Osteocyte (in vitro differentiated cells): Measurements from ENCODE around the gene TTC34. TPM values are rescaled to one million over a fixed set of nuclear protein-coding genes. Genes with fewer than 3 reads are reported as not detected.

ENCODE experiments used
- DNase-seq: peaks from one replicate; pipeline ENCODE4 v3.0.0; 2021; ENCODE audit warnings: mixed read lengths; ENCODE audit not compliant: unreplicated experiment; ENCODE audit errors: extremely low spot score
- H3K27ac Mint-ChIP-seq: one replicate; pipeline ENCODE4 v1.8.0; 2021; ENCODE audit warnings: mild to moderate bottlenecking, mixed read lengths; ENCODE audit not compliant: unreplicated experiment
- H3K27me3 Mint-ChIP-seq: one replicate; pipeline ENCODE4 v1.8.0; 2021; ENCODE audit warnings: mixed read lengths; ENCODE audit not compliant: unreplicated experiment
- H3K36me3 Mint-ChIP-seq: one replicate; pipeline ENCODE4 v1.8.0; 2021; ENCODE audit warnings: mixed read lengths; ENCODE audit not compliant: unreplicated experiment
- H3K4me1 Mint-ChIP-seq: one replicate; pipeline ENCODE4 v1.8.0; 2021; ENCODE audit warnings: mixed read lengths; ENCODE audit not compliant: unreplicated experiment
- H3K4me3 Mint-ChIP-seq: one replicate; pipeline ENCODE4 v1.8.0; 2021; ENCODE audit warnings: mild to moderate bottlenecking, moderate library complexity, mixed read lengths; ENCODE audit not compliant: unreplicated experiment
- H3K9me3 Mint-ChIP-seq: one replicate; pipeline ENCODE4 v1.8.0; 2021; ENCODE audit warnings: mixed read lengths; ENCODE audit not compliant: unreplicated experiment
- total RNA-seq: library from RNA; stranded (reverse); gene quantifications from 2 replicates; pipeline ENCODE4 v1.2.1, GENCODE V29; 2021
- TF ChIP-seq, protein P1 (sequence below): fragments of 200-600 bp; sonication (generic); IDR thresholded peaks from 2 replicates; pipeline ENCODE4 v1.5.0; 2021; ENCODE audit warnings: antibody characterized with exemption, mild to moderate bottlenecking, moderate library complexity

The TTC34 gene
- total RNA-seq, 1 donor from 2014 or later: 1.7 TPM

DNA sequence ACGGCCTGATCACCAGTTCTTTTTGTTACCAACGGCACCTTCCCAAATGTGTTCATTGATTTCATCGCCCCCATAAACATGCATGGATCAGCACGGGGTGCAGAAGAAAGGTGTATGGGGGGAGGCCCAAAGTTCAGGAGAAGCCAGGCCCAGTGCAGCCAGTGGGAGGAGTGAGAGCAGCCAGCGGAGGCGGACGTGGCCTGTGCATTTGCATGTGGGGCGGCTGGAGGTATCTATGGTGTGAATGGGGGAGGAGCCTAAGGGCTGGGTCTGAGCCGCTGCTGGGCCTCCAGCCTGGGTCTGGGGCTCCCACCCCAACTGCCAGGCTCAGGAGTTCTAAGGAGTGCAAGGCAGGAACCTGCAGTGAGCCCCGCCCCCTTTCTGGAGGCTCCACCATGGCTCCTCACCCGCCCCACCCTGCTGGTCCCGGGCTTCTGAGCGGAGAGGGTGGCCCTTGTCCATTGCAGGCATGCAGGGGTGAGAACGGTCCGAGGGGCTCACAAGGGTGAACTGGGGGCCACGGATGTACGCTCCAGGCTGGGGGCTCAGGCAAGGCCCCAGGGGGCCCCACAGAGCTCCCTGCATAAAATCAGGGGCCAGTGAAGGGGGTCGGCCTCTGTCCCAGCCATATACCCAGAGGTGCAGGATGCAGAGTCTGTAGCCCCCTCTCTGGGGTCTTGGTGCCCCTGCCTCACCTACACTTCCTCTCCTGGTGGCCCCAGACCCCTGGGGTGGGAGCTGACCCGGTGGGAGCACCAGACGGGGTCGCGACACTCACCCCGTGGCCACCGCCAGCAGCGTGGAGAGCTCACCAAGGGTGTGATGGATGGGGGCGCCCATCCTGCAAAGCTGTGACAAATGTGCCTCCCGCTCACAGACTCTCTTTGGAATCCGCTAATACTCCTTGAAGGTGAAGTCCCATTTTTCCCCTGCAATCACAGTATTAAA is 31.3 kb upstream of the TTC34 start:
- peaks cover 2% of the 10 kb centered on the region for H3K36me3 Mint-ChIP-seq
- H3K27me3 Mint-ChIP-seq: no peaks in the 10 kb centered on the region
- H3K27ac Mint-ChIP-seq: no peak overlapping the region
- TF ChIP-seq, protein P1, sequence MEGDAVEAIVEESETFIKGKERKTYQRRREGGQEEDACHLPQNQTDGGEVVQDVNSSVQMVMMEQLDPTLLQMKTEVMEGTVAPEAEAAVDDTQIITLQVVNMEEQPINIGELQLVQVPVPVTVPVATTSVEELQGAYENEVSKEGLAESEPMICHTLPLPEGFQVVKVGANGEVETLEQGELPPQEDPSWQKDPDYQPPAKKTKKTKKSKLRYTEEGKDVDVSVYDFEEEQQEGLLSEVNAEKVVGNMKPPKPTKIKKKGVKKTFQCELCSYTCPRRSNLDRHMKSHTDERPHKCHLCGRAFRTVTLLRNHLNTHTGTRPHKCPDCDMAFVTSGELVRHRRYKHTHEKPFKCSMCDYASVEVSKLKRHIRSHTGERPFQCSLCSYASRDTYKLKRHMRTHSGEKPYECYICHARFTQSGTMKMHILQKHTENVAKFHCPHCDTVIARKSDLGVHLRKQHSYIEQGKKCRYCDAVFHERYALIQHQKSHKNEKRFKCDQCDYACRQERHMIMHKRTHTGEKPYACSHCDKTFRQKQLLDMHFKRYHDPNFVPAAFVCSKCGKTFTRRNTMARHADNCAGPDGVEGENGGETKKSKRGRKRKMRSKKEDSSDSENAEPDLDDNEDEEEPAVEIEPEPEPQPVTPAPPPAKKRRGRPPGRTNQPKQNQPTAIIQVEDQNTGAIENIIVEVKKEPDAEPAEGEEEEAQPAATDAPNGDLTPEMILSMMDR: no peak
- H3K9me3 Mint-ChIP-seq: peaks cover 7% of the 10 kb centered on the region
- no peaks in the 10 kb centered on the region for H3K4me1 Mint-ChIP-seq
- no peak overlapping the region for H3K4me3 Mint-ChIP-seq
- DNase-seq: no peak

DNA sequence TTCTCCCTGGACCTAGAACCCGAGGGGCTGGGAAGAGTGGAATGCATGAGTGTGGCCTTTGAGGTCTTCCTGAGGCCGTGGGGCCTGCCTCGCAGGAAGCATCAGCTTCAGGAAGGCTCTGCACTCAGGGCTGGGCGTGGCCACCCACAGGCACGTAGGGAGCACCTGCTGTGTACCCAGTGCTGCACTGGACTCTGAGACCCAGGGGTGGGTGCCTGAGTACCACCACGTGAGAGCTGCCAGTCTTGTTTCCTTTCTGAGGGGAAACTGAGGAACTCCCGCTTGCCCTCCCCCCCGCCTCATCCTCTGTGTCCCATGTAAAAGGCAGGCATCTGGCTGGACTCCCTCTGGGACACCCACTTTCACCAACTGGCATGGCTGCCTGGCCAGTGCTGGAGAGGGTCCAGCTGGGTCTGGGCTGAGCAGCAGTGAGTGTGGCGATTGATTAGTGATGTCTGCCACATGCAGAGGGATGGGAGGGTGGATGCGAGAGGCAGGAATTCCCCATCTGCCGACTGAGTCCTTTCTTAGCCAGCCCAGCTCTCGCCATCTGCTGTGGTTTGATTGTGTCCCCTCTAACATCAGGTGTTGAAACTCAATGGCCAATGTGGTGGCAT is 30.2 kb upstream of the TTC34 start:
- TF ChIP-seq, protein P1: no peak
- Mint-ChIP-seq H3K27ac (no peak overlapping the region), H3K27me3 (no peaks in the 10 kb centered on the region), H3K36me3 (peaks cover 2% of the 10 kb centered on the region), H3K9me3 (peaks cover 9% of the 10 kb centered on the region), H3K4me3 (no peak overlapping the region), H3K4me1 (no peaks in the 10 kb centered on the region)
- no peak for DNase-seq

DNA sequence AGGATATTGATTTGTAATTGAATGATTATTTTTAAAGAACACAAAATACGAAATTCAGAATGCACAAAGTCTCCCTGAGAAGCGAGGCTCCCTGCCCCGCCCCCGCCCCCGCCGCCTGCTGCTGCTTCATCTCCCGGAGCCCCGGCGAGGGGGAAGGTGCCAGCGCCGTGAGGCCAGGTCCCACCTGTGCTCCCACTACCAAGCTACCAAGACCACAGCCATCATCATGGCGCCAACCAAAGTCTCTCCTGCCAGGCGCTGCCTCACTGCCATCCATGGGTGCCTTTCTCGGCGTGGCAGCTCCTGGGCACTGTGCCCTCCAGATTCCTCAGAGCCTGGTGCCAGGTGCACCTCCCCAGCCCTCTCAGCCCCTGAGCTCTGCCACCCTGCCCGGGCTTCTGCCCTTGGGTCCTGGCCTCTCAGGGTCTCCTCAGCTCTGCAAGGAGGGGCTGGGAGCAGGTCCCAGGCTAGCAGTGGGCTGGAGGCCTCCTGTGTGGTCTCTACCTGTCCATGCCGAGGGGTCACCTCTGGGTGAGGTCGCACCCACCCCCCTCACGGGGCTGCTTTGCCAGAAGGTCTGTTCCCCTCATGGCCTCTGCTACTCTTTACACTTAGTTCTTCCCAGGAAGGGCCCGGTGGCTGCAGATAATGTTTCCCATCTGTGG is 29.4 kb upstream of the TTC34 start:
- peaks cover 2% of the 10 kb centered on the region for H3K36me3 Mint-ChIP-seq
- no peak overlapping the region for H3K4me3 Mint-ChIP-seq
- H3K4me1 Mint-ChIP-seq: no peaks in the 10 kb centered on the region
- no peak overlapping the region for H3K27ac Mint-ChIP-seq
- peaks cover 9% of the 10 kb centered on the region for H3K9me3 Mint-ChIP-seq
- H3K27me3 Mint-ChIP-seq: no peaks in the 10 kb centered on the region
- no peak for DNase-seq
- TF ChIP-seq, protein P1: no peak

DNA sequence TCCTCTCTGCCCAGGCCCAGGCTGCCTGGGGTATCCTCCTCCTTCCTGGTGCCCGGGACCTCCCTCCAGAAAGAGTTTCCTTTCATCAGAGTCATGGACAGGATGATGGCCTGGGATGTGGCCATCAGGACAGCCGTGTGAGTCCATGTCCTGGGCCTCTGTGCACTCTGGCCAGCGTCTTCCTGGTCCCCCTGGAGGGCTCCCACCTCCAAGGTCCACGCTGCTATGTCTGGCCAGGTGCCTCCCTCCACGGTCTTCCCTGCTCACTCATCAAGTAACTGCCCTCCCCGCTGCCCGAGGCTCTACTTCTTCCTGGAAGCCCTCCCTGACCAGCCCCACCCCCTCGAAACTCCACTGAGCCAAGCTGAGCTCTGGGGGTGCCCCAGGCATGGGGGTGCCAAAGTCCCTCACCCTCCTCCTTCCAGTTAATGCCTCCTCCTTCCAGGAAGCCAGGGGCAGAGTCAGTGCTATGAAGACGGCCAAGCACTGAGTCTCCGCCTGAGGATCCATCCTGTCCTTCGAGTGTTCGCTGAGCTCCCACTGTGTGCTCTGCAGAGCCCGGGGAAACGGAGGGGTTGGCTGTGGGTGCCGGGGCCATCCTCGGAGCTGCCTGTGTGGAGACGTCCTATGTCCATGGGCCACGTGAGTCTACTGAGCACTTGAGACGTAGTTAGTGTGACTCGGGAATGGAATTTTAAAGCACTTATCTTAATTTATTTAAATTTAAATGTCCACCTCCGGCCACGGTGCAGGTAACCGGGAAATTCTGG is 28.5 kb upstream of the TTC34 start:
- no peak overlapping the region for H3K27ac Mint-ChIP-seq
- no peaks in the 10 kb centered on the region for H3K4me1 Mint-ChIP-seq
- TF ChIP-seq, protein P1: no peak
- H3K4me3 Mint-ChIP-seq: no peak overlapping the region
- DNase-seq: no peak
- peaks cover 2% of the 10 kb centered on the region for H3K36me3 Mint-ChIP-seq
- H3K9me3 Mint-ChIP-seq: peaks cover 9% of the 10 kb centered on the region
- no peaks in the 10 kb centered on the region for H3K27me3 Mint-ChIP-seq
